GM19397 (cell line): Measurements from ENCODE around the gene BRIP1.
"Not testable (repeated sequence)": the region's sequence is repeated elsewhere in the genome, so short reads cannot be mapped to it uniquely, and the experiment has no call there.

ENCODE experiments used
- ATAC-seq: cut with Tn5 transposase; IDR thresholded peaks from one replicate; pipeline ENCODE4 v1.9.1; 2021; ENCODE audit warnings: mild to moderate bottlenecking, moderate library complexity; ENCODE audit not compliant: unreplicated experiment

Gene BRIP1

GRCh38 chr17:61670691-61671090, 192.6 kb downstream of the BRIP1 start:
- ATAC-seq: no peak

GRCh38 chr17:61669522-61669921, 193.8 kb downstream of the BRIP1 start:
- no peak for ATAC-seq

- no peak for ATAC-seq
Measured at GRCh38 chr17:61668486-61668885, 194.8 kb downstream of the BRIP1 start.

- ATAC-seq: not testable (repeated sequence)
Measured at GRCh38 chr17:61666406-61667088, 196.8 kb downstream of the BRIP1 start.

GRCh38 chr17:61663310-61663709, 200.0 kb downstream of the BRIP1 start:
- no peak for ATAC-seq

GRCh38 chr17:61662741-61663140, 200.6 kb downstream of the BRIP1 start:
- no peak for ATAC-seq

- ATAC-seq: no peak
Measured at GRCh38 chr17:61662186-61662585, 201.1 kb downstream of the BRIP1 start.

- ATAC-seq: no peak
Measured at GRCh38 chr17:61660746-61661485, 202.4 kb downstream of the BRIP1 start.

GRCh38 chr17:61659437-61659836, 203.9 kb downstream of the BRIP1 start:
- no peak for ATAC-seq

- no peak for ATAC-seq
Measured at GRCh38 chr17:61658183-61658582, 205.1 kb downstream of the BRIP1 start.

- ATAC-seq: no peak
Measured at GRCh38 chr17:61657338-61657737, 206.0 kb downstream of the BRIP1 start.

GRCh38 chr17:61656721-61657217, 206.6 kb downstream of the BRIP1 start:
- ATAC-seq: no peak

- no peak for ATAC-seq
Measured at GRCh38 chr17:61650749-61651148, 212.6 kb downstream of the BRIP1 start.

- no peak for ATAC-seq
Measured at GRCh38 chr17:61648587-61648986, 214.7 kb downstream of the BRIP1 start.

GRCh38 chr17:61647047-61647446, 216.3 kb downstream of the BRIP1 start:
- ATAC-seq: no peak

- no peak for ATAC-seq
Measured at GRCh38 chr17:61646482-61646881, 216.8 kb downstream of the BRIP1 start.

GRCh38 chr17:61645920-61646319, 217.4 kb downstream of the BRIP1 start:
- no peak for ATAC-seq

GRCh38 chr17:61644800-61645774, 218.2 kb downstream of the BRIP1 start:
- ATAC-seq: no peak

GRCh38 chr17:61642768-61643167, 220.6 kb downstream of the BRIP1 start:
- no peak for ATAC-seq

GRCh38 chr17:61641715-61642114, 221.6 kb downstream of the BRIP1 start:
- no peak for ATAC-seq

- ATAC-seq: no peak
Measured at GRCh38 chr17:61641084-61641483, 222.2 kb downstream of the BRIP1 start.
